Stimulated activated CD8-positive, alpha-beta memory T cell treated with anti-CD3 and anti-CD28 coated beads, Interleukin-15, amount 100 ng/mL, for 4 hours (primary cell): ENCODE measurements around the gene INPP5J.
"Not testable (repeated sequence)": the region's sequence is repeated elsewhere in the genome, so short reads cannot be mapped to it uniquely, and the experiment has no call there.

Experiments used
- DNase-seq, 2 donors: peaks; one replicate each; pipeline ENCODE4 v3.0.0-alpha.2; 2020; ENCODE audit warnings: low read depth in 2 of 2

The INPP5J gene

GRCh38 chr22:31102441-31103081 lies 20.2 kb upstream of the INPP5J start:
- no peak for DNase-seq

GRCh38 chr22:31103111-31103510 lies 19.7 kb upstream of the INPP5J start:
- no peak for DNase-seq

GRCh38 chr22:31103899-31104694 lies 18.7 kb upstream of the INPP5J start:
- DNase-seq = no peak

GRCh38 chr22:31104869-31105268 lies 17.9 kb upstream of the INPP5J start:
- no peak for DNase-seq

- no peak for DNase-seq
Measured at GRCh38 chr22:31105282-31105929, 17.4 kb upstream of the INPP5J start.

GRCh38 chr22:31106001-31106571 lies 16.7 kb upstream of the INPP5J start:
- no peak for DNase-seq

GRCh38 chr22:31106731-31107177 lies 16.0 kb upstream of the INPP5J start:
- DNase-seq = no peak

- peak; percentile 67 to 70 for DNase-seq
Measured at GRCh38 chr22:31107178-31107893, 15.4 kb upstream of the INPP5J start, which contains the start of gene SELENOM. Gene SELENOM (minus strand): TSS chr22:31107568. CDS start chr22:31107505, 63 bp downstream.

GRCh38 chr22:31107894-31108218 lies 14.9 kb upstream of the INPP5J start:
- no peak for DNase-seq

- DNase-seq = not testable (repeated sequence)
Measured at GRCh38 chr22:31112547-31113091, 10.1 kb upstream of the INPP5J start.

- DNase-seq = no peak
Measured at GRCh38 chr22:31118046-31118820, 4.5 kb upstream of the INPP5J start.

- DNase-seq = no peak
Measured at GRCh38 chr22:31119026-31119717, 3.6 kb upstream of the INPP5J start.

- DNase-seq = no peak
Measured at GRCh38 chr22:31120230-31120629, 2.5 kb upstream of the INPP5J start.

- no peak for DNase-seq
Measured at GRCh38 chr22:31120642-31121041, 2.1 kb upstream of the INPP5J start.

GRCh38 chr22:31121403-31121802 lies 1.4 kb upstream of the INPP5J start:
- DNase-seq = no peak

- DNase-seq = no peak
Measured at GRCh38 chr22:31122196-31122531, 602 bp upstream of the INPP5J start.

GRCh38 chr22:31123292-31123602 lies 481 bp downstream of the INPP5J start:
- DNase-seq = no peak

- DNase-seq = no peak
Measured at GRCh38 chr22:31124290-31124689, 1.5 kb downstream of the INPP5J start.

- DNase-seq = no peak
Measured at GRCh38 chr22:31124811-31125465, 2.2 kb downstream of the INPP5J start.
